GM18519 (cell line): Measurements from ENCODE around the gene ASB15.

Experiments used
- ATAC-seq: cut with Tn5 transposase; IDR thresholded peaks from one replicate; pipeline ENCODE4 v1.9.1; 2021; ENCODE audit warnings: mild to moderate bottlenecking, moderate library complexity; ENCODE audit not compliant: unreplicated experiment, low FRiP score

The ASB15 gene

DNA sequence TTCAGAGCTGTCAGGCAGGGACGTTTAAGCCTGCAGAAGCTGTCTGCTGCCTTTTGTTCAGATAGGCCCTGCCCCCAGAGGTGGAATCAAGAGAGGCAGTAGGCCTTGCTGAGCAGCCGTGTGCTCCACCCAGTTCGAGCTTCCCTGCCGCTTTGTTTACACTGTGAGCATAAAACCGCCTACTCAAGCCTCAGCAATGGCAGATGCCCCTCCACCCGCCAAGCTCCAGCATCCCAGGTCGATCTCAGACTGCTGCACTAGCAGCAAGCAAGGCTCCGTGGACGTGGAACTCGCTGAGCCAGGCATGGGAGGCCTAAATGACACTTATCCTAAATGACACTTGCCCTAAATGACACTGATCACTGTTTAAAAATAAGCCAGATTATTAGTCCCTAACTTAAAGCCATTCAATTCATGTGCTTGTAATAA lies 6.8 kb upstream of the ASB15 start:
- ATAC-seq: no peak

DNA sequence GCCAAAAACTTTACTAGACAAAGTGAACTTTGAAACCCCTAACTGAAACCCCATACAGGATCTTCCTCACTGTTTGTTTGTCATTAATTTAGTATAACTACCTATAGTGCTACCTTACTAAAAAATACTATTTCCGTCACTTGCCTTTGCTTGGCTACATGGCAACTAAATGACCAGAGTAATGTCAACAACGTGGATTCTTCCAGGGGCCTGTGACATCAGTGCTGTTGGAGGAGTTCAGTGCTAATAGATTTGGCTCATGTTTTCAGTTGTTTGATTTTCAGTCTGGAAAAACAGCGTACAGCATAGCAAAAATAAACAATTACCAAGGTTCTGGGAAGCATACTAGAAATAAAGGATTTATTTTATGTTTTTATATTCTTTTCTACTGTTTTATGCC lies 3.0 kb upstream of the ASB15 start:
- no peak for ATAC-seq

DNA sequence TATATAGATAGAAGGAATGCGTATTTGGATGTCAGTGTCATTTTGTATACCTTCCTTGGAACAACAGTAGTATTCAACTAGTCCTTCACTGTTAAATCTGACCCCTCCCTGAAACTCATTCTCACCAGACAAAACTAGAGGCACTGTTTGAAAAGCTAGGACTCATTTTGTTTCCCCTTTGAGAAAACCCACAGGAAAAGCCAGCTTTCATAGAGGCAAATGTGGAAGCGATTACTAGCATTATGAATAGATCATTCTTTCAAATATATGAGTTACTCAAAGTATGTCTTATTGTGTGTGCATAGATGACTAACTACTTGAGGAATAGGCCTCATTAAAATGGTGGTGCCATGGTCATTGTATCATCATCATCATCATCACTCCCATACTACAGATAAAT lies 1.9 kb upstream of the ASB15 start:
- ATAC-seq: no peak

DNA sequence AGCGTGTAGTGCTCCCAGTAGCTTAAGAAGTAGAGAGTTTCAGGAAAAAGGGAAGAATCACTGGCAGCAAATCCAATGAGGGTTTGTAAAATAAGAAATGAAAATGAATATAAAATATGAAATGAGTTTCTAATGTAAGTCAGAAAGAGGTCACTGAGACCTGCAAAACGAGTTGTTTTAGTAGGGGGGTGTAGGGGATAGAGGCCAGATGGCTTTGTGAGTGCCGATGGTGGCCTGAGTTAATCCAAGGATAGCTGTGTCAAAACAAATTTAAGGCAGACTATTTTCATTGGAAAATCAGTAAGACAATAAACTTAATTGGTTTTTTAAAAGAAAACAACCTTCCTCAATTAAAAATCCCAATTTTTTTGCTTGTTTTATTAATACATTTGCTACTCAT lies 745 bp upstream of the ASB15 start:
- no peak for ATAC-seq

DNA sequence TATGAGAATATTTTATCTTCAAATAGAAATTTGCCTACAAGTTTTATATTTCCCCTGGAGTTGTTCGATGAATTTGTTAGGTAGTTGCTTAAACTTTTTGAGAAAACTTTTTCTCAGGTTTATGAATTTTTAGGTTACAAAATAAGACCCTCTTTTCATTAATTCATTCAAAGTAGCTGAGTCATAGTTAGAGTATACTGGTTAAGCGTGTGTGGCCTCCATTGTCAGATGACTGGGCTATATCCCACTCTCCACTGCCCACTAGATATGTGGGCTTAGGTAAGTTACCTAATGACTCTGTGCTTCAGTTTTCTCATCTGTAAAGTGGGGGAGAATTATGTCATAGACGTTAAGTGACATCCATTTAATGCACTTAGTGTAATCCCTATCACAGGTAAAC lies 1.0 kb downstream of the ASB15 start:
- ATAC-seq: no peak

DNA sequence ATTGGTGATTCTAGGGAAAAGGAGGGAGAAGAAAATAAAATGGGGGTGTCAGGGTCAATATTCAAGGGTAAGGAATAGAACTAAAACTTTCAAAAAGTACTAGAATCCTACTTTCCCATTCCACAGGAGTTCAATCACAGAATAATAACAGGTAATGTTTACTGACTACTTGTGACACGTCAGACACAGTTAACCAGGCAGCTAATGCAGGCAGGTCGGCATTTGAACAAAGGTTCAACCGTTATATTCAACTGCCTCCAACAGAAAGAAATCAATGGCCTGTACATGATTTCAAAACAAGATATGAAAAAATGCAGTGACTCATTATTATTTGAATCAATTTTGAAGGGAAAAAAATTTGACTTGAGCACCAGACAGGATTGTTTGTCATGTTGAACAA lies 3.1 kb downstream of the ASB15 start:
- ATAC-seq: no peak

DNA sequence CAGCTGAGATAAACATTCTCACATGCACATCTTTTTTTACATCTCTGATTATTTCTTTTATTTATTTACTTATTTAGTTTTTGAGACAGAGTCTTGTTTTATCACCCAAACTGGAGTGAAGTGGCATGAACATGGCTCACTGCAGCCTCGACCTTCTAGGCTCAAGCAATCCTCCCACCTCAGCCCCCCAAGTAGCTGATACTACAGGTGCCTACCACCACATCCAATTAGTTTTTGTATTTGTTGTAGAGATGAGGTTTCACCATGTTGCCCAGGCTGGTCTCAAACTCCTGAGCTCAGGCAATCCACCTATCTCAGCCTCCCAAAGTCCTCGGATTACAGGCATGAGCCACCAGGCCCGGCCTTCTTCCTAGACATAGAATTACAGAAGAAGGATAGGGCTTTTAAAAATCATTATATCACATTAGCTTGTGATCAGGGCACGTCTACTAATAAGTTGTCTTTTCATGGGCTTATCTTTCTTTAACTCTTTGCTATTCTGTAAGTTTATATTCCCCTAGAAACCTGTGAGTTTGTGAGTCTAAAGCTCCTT lies 5.9 kb downstream of the ASB15 start:
- ATAC-seq: no peak

DNA sequence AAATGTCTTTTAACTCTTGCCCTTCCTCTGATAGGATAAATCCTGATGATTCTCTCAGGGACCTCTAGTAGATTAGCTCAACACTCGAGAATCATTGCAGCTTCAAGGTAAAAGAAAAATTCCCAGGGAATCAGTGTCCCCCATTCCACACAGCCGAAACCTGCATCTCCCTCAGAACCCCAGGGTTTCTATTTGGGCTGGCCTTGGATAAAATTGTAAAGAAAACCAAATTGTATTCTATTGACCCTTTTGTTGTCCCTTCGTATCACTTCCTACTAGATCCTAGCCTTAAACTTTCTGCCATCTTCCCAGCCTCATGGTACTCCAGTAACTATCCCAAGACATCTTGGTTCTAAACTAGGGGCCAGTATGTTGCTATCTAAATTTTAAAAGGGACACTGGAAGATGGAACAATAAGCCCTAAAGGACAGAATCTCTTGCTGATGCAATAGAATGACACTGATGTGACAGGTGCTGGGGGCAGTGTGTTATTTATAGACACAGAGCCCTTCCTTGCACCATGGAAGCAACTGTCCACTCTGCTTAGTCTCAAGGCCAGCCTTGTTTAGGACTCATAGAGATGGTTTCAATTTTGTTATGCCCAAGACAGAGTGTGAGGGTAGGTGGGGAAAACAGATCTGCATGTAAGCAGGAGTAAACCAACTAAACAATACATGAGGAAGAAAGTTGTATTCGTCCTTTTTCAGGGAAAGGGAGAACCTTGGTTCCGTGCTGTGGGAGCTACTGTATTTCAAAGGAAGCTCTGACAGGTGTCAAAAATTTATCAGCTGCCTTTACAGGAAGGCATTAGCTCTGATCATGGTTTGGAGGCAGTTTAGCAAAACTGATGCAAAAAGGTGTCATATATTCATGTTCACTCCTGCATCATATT lies 7.6 kb downstream of the ASB15 start:
- no peak for ATAC-seq

DNA sequence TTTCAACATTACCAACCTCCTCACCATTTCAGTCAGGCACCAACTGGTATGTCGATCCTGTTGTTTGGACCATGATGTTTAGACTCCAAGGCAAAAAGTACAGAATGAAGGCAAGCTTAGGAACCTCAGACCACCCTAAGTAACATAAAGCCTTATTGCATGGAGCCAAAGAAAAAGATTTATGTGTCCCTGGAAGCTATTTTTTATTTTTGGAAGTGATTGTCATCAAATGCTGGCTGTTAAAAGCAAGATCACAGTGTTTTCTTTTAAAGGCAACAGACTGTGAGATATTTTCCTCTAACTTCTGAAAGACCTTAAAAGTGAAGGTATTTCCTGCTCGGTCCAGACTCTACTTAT lies 8.2 kb downstream of the ASB15 start:
- no peak for ATAC-seq

DNA sequence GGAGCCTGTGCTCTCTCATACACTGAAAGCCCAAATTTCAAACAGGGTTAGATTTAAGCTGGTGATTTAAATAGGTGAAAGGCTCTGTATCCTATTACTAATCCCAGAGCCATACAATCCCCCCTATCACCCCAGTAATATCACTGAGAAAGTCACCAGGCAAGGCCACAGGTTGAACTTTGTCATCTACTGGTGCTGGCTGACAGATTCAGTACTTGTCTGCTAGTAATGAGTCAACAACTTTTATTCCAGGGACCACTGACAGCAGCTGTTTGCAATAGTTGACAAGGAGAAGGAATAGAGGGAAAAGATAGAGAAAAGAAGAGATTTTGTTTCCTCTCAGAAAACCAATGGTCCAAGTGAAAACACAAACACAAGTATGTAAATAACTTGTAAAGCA lies 10.4 kb downstream of the ASB15 start:
- ATAC-seq: no peak

DNA sequence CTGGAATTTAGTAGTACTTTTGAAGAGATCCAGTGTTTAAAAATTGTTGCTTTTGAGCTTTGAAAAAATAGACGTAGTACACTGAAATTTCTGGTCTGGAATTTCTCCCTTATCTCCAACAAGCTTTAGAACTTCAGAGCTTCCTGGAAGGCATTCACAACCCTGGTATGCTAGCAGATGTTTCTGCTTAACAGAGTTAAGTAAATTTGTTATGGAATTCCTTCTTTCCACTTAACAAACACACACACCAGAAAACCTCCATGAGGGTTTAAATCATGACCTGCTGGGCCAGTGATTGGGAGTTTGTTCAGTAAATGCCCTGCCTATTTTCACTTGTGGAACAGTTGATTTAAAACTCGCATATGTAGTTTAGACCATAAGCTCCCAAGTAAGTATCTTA lies 13.7 kb downstream of the ASB15 start:
- ATAC-seq: no peak

DNA sequence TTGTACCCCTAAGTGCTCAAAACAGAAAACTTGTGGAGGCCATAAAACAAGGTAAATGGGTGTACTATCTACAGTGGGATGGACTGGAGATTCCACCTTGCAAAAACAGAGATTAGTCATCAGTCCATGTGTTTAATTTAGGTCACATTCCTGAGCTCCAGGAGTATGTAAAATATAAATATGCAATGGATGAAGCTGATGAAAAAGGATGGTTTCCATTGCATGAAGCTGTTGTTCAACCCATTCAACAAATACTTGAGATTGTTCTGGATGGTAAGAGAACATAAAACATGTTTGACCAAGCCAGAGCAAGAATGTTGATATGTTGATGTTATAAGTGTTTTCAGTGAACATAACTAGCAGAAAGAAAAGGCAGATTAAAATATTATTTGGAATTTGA lies 14.6 kb downstream of the ASB15 start:
- no peak for ATAC-seq

DNA sequence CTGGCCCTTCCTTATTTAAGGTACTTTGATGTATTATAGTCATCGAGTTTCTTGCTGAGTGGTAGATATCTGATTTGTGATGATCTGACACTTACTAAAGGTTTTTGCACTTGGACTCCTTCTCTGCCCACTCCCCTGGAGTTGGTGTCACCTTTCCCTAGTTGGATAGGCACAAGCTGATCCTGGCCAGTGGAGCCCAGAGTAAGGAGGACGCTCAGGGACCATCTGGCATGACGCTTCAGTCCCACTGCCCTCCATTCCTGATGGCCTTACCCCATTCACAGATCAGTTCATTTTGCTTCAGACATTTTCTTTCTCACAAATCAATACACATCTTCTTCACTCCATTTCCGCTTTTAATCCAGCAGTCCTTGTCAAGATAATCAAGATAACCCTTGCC lies 20.1 kb downstream of the ASB15 start:
- ATAC-seq: no peak

DNA sequence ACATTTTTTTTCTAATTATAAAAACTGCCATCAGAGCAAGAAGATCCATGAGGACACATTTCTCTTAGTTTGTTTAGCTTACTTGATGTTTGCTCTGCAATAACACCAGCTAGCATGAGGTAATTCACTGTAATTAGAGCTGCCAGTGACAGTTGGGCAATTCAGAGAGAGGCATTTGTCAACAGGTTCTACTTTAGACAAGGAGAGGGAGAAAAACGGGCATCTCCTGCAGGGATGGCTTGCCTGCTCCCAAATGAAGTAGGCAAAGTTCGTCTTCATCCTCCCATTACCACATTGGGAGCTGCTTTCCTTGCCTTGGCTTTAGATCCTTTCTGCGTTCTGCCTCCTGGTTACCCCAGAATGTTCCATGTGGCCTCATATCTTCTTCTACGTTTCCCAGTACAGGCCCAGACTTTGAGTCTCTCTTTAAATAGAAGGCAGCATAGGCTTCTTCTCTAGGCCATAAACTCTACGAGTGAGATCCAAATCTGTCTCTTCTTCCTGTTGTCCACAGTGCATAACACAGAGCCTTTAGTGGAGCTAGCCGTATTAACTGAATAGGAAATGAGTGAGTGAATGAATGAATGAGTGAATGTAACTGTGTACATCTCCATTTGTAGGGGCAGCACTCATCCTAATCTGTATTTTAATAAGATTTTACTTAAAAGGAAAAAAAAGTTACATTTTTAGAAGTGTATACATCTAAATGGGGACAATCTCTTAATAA lies 21.2 kb downstream of the ASB15 start:
- no peak for ATAC-seq

DNA sequence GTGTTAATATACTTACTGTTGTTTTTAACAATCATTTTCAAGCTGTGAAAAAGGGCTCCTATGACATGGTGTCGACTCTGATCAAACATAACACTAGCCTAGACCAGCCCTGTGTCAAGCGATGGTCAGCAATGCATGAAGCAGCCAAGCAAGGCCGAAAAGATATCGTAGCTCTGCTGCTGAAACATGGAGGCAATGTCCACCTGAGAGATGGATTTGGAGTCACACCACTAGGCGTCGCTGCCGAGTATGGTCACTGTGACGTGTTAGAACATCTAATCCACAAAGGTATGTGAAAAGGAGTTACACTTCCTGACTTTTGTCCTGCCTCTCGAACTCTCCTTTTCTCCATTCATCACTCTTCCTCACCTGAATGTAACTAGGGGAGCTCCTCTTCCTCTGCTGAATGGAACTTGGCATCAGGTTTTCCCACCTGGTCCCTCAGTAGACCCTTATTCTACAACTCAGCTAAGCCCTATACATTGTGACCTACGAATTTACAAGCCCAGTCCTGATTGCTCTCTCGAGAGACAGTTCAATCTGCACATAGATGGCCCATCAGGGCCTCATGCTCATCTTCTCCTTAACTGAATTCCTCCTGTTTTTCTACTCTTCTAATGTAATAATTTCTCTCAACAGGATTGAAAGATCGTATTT lies 23.0 kb downstream of the ASB15 start:
- peak; percentile 73 for ATAC-seq

DNA sequence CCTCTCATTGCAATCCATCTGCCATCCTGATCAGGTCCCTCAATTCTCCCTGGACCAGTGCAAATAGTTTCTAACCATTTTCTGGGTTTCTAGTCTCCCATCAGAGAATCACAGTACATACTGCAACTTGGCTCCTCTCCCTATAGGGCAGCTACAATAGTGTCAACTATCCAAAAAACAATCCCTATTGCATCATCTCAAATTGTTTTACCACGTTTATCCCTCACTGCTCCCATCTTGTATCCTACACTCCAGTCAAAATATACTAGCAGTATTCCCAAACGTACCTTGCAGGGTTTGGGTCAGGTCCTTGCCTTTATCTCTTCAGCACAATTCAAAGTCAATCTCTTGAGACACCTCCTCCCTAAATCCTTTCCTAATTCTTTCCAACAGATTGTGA lies 23.6 kb downstream of the ASB15 start:
- ATAC-seq: no peak

DNA sequence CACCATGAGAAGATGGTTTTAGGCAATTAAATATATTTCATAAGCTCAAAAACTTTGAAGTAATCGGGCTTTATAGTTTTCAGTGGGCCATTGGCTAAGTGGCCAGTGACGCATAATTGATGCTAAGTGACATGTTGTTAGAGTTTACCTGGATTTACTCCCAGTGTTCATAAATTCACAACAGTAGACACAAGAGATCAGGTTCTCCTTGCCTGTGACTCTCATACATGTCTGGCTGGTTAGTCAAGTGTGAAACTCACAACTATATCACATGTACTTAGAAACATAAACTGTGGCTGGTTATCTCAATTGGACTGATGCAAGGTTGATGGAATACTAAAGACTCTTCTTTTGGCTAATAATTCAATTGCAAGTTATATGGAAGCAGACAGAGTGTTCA lies 26.2 kb downstream of the ASB15 start:
- ATAC-seq: no peak

DNA sequence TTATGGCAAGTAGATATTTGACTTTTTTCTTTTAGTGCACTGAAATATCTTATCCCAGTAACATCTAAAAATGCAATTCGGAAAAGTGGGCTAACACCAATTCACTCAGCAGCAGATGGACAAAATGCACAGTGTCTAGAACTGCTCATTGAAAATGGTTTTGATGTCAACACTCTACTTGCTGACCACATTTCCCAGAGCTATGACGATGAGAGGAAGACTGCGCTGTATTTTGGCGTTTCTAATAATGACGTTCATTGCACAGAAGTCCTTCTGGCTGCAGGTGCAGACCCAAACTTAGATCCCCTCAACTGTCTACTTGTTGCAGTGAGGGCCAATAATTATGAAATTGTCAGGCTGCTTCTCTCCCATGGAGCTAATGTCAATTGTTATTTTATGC lies 27.2 kb downstream of the ASB15 start:
- ATAC-seq: no peak

DNA sequence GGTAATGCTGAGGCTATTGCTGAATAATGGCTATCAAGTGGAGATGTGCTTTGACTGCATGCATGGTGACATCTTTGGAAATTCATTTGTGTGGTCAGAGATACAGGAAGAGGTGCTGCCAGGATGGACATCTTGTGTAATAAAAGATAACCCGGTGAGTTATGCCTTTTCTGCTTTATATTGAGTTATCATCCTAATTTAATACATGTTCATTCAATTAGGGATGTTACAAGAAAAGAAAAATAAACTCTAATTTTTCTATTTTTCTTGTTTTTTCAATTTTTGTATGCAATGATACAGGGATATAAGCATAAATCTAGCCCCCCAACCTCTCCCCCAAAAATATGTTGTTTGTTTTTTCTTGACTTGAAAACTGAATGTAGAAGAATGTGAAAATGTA lies 27.7 kb downstream of the ASB15 start:
- no peak for ATAC-seq

DNA sequence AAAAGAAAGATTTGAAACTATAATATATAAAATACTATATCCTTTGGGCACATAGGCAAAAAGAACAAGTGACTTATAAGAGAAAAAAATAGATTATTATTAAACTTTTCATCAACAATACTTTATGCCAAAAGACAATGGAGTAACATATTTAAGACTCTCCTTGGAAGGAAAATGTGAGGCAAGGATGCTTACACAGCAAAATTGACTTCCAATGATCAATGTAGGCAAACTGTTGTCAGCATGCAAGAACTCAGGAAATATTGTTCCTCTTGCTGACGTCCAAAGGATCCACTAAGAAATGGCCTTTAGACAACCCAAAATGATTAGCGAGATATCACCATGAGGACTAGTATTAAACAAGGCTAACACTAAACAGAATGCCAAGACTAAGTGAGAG lies 31.2 kb downstream of the ASB15 start:
- ATAC-seq: no peak

DNA sequence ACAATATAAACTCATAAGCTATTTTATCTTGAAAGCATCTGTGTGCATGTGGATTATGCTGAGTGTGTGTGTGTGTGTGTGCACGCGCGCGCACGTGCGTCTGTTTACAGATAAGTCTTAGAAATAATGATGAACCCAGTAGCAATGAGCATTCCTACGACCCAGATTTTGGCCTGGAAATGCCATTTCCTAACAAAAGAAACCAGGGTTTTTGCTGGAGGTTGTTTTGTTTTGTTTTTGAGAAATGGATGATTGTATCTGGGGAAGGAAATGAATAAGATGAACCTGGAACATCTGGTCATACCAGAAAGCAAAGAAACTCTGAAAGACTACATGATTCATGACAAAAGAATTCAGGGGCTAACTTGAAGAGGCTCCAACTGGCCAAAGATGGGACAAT lies 31.9 kb downstream of the ASB15 start:
- no peak for ATAC-seq
